H9 (cell line): ENCODE results near the gene FOXM1. TPM values are rescaled to one million over a fixed set of nuclear protein-coding genes. Genes with fewer than 3 reads are reported as not detected.

Experiments used
- DNase-seq: peaks from one replicate; pipeline ENCODE4 v3.0.0-alpha.2; 2017
- H2AFZ ChIP-seq: one replicate; pipeline ENCODE4 v1.6.1; 2013; ENCODE audit warnings: mild to moderate bottlenecking, low read length, control low read depth, moderate library complexity
- H2AK5ac ChIP-seq: 2 replicates; pipeline ENCODE4 v1.6.1; 2013; ENCODE audit warnings: low read length, control low read depth, mixed read lengths; ENCODE audit not compliant: insufficient read length
- H2BK120ac ChIP-seq: one replicate; pipeline ENCODE4 v1.6.1; 2013; ENCODE audit warnings: low read depth, mild to moderate bottlenecking, low read length, control low read depth, inconsistent platforms; ENCODE audit not compliant: poor library complexity, severe bottlenecking
- H2BK12ac ChIP-seq: 2 replicates; pipeline ENCODE4 v1.6.1; 2013; ENCODE audit warnings: low read length, control low read depth, mixed read lengths, low read depth; ENCODE audit not compliant: insufficient read length
- H2BK15ac ChIP-seq: 2 replicates; pipeline ENCODE4 v1.6.1; 2013; ENCODE audit warnings: low read depth, low read length, control low read depth
- H2BK20ac ChIP-seq: one replicate; pipeline ENCODE4 v1.6.1; 2013; ENCODE audit warnings: low read depth, mild to moderate bottlenecking, low read length, control low read depth, inconsistent platforms; ENCODE audit not compliant: poor library complexity, severe bottlenecking
- H2BK5ac ChIP-seq: 2 replicates; pipeline ENCODE4 v1.6.1; 2013; ENCODE audit warnings: low read length, control low read depth, mixed read lengths; ENCODE audit not compliant: insufficient read length
- H3K14ac ChIP-seq: 2 replicates; pipeline ENCODE4 v1.6.1; 2013; ENCODE audit warnings: low read length, control low read depth; ENCODE audit not compliant: insufficient read depth
- H3K18ac ChIP-seq: 2 replicates; pipeline ENCODE4 v1.6.1; 2013; ENCODE audit warnings: low read depth, mild to moderate bottlenecking, mixed read lengths, low read length, control low read depth; ENCODE audit not compliant: insufficient read length
- H3K23ac ChIP-seq: 2 replicates; pipeline ENCODE4 v1.6.1; 2013; ENCODE audit warnings: low read length, control low read depth, mixed read lengths, low read depth; ENCODE audit not compliant: insufficient read length
- H3K23me2 ChIP-seq: 2 replicates; pipeline ENCODE4 v1.6.1; 2013; ENCODE audit warnings: low read depth, mild to moderate bottlenecking, mixed read lengths, low read length, control low read depth; ENCODE audit not compliant: insufficient read length, poor library complexity, severe bottlenecking
- H3K27ac ChIP-seq: 2 replicates; pipeline ENCODE4 v1.5.1; 2013; ENCODE audit warnings: low read length, control low read depth, mixed read lengths, low read depth; ENCODE audit not compliant: insufficient read length
- H3K27me3 ChIP-seq: 2 replicates; pipeline ENCODE4 v1.6.1; 2013; ENCODE audit warnings: low read length, control low read depth, inconsistent platforms; ENCODE audit not compliant: insufficient read depth
- H3K4ac ChIP-seq: 2 replicates; pipeline ENCODE4 v1.6.1; 2013; ENCODE audit warnings: low read depth, mild to moderate bottlenecking, control low read depth, inconsistent platforms, low read length, moderate library complexity
- H3K4me1 ChIP-seq: 2 replicates; pipeline ENCODE4 v1.6.1; 2013; ENCODE audit warnings: low read length, control low read depth, inconsistent platforms; ENCODE audit not compliant: insufficient read depth
- H3K4me2 ChIP-seq: 2 replicates; pipeline ENCODE4 v1.6.1; 2013; ENCODE audit warnings: low read length, control low read depth, mixed read lengths; ENCODE audit not compliant: insufficient read length, insufficient read depth
- H3K56ac ChIP-seq: 2 replicates; pipeline ENCODE4 v1.6.1; 2013; ENCODE audit warnings: low read depth, mild to moderate bottlenecking, mixed read lengths, low read length, control low read depth; ENCODE audit not compliant: insufficient read length
- H3K79me1 ChIP-seq: 2 replicates; pipeline ENCODE4 v1.6.1; 2013; ENCODE audit warnings: low read depth, mild to moderate bottlenecking, moderate library complexity, low read length, control low read depth, inconsistent platforms; ENCODE audit not compliant: insufficient read depth, poor library complexity, severe bottlenecking
- H3K79me2 ChIP-seq: 2 replicates; pipeline ENCODE4 v1.6.1; 2013; ENCODE audit warnings: low read length, control low read depth, inconsistent platforms; ENCODE audit not compliant: insufficient read depth
- H3K9ac ChIP-seq: 2 replicates; pipeline ENCODE4 v1.6.1; 2013; ENCODE audit warnings: low read length, control low read depth, mixed read lengths; ENCODE audit not compliant: insufficient read length; ENCODE audit errors: extremely low read depth
- H3K9me3 ChIP-seq: one replicate; pipeline ENCODE4 v1.6.1; 2013; ENCODE audit warnings: low read depth, low read length, inconsistent platforms; ENCODE audit not compliant: control insufficient read depth
- H3T11ph ChIP-seq: one replicate; pipeline ENCODE4 v1.6.1; 2013; ENCODE audit warnings: mild to moderate bottlenecking, low read length, control low read depth, inconsistent platforms
- H4K20me1 ChIP-seq: one replicate; pipeline ENCODE4 v1.6.1; 2013; ENCODE audit not compliant: control insufficient read depth, insufficient read length, insufficient read depth
- H4K5ac ChIP-seq: 2 replicates; pipeline ENCODE4 v1.6.1; 2013; ENCODE audit warnings: low read depth, mild to moderate bottlenecking, mixed read lengths, low read length, control low read depth; ENCODE audit not compliant: insufficient read length
- H4K8ac ChIP-seq: replicated peaks from 2 replicates; pipeline ENCODE4 v1.6.1; 2013; ENCODE audit warnings: low read length, control low read depth, mixed read lengths, low read depth; ENCODE audit not compliant: insufficient read length
- H4K91ac ChIP-seq: 2 replicates; pipeline ENCODE4 v1.6.1; 2013; ENCODE audit warnings: low read depth, mild to moderate bottlenecking, moderate library complexity, mixed read lengths, low read length, control low read depth; ENCODE audit not compliant: insufficient read length
- H3K27ac Mint-ChIP-seq, 3 experiments: 2 replicates in 2 of 3; 3 replicates in 1 of 3; pipeline ENCODE4 v1.8.0; 2020 to 2021; ENCODE audit warnings: mixed read lengths in 3 of 3, mild to moderate bottlenecking in 1 of 3, moderate library complexity in 1 of 3
- H3K27me3 Mint-ChIP-seq: 2 replicates; pipeline ENCODE4 v1.8.0; 2021; ENCODE audit warnings: low read depth, mild to moderate bottlenecking, moderate library complexity, mixed read lengths
- H3K36me3 Mint-ChIP-seq, 3 experiments: 2 replicates in 2 of 3; 3 replicates in 1 of 3; pipeline ENCODE4 v1.8.0; 2020 to 2021; ENCODE audit warnings: low read depth in 3 of 3, mixed read lengths in 3 of 3; ENCODE audit not compliant: insufficient read depth in 1 of 3
- H3K4me1 Mint-ChIP-seq, 2 experiments: 2 replicates each; pipeline ENCODE4 v1.8.0; 2020; ENCODE audit warnings: mixed read lengths in 2 of 2
- H3K4me3 Mint-ChIP-seq, 2 experiments: 2 replicates in 1 of 2; 3 replicates in 1 of 2; pipeline ENCODE4 v1.8.0; 2020 to 2021; ENCODE audit warnings: mild to moderate bottlenecking in 2 of 2, mixed read lengths in 2 of 2, moderate library complexity in 1 of 2
- H3K9me3 Mint-ChIP-seq, 2 experiments: 2 replicates in 1 of 2; 3 replicates in 1 of 2; pipeline ENCODE4 v1.8.0; 2020; ENCODE audit warnings: mild to moderate bottlenecking in 2 of 2, mixed read lengths in 2 of 2, moderate library complexity in 1 of 2
- CTCF ChIP-seq: fragments of 200-600 bp; sonication (generic); conservative IDR thresholded peaks from 3 replicates; pipeline ENCODE4 v1.8.0; 2021; ENCODE audit warnings: antibody characterized with exemption, mild to moderate bottlenecking
- WGBS: extraction: QIAGEN DNeasy Blood & Tissue Kit; methylation state at CpG from one replicate; pipeline ENCODE4 v1.1.7; 2013; ENCODE audit warnings: missing lambda C conversion rate, low lambda C conversion rate, mixed read lengths; ENCODE audit not compliant: insufficient read length; ENCODE audit errors: extremely low coverage; 5-methylcytosine and 5-hydroxymethylcytosine counted together
- total RNA-seq: library from RNA; stranded (reverse); gene quantifications from 2 replicates; pipeline ENCODE4 v1.2.1, GENCODE V29; 2021

The FOXM1 gene
- total RNA-seq, 1 experiment from 2014 or later = 109 TPM

- no peak overlapping the region for H4K8ac ChIP-seq
- no peaks in the 10 kb centered on the region for H3K79me1 ChIP-seq
- Mint-ChIP-seq H3K4me1 (peaks cover 5 to 17% of the 10 kb centered on the region in 2 experiments; a peak in 3 of 4 replicates), H3K27ac (peak overlapping the region in 2 of 3 experiments; percentile 83 to 88; a peak in 2 of 7 replicates), H3K4me3 (no peak overlapping the region), H3K36me3 (no peaks in the 10 kb centered on the region), H3K27me3 (no peaks in the 10 kb centered on the region), H3K9me3 (no peaks in the 10 kb centered on the region)
- no peak overlapping the region for H2AFZ ChIP-seq
- no peak for DNase-seq
- H3K27ac ChIP-seq = no peak overlapping the region
- H3K79me2 ChIP-seq = no peaks in the 10 kb centered on the region
- H4K5ac ChIP-seq = no peak overlapping the region
- no peak overlapping the region for H2BK15ac ChIP-seq
- H3K4me1 ChIP-seq = no peaks in the 10 kb centered on the region
- H3K27me3 ChIP-seq = no peaks in the 10 kb centered on the region
- no peak for TF ChIP-seq CTCF
- H2BK12ac ChIP-seq = no peak overlapping the region
- no peak overlapping the region for H3K23ac ChIP-seq
- H2BK20ac ChIP-seq = no peak overlapping the region
- no peak overlapping the region for H2AK5ac ChIP-seq
- no peak overlapping the region for H3K4ac ChIP-seq
- no peaks in the 10 kb centered on the region for H4K20me1 ChIP-seq
- H3K9ac ChIP-seq = no peak overlapping the region
- no peak overlapping the region for H4K91ac ChIP-seq
- no peak overlapping the region for H3K18ac ChIP-seq
- no peak overlapping the region for H3K4me2 ChIP-seq
- H2BK120ac ChIP-seq = no peak overlapping the region
- WGBS = no CpG with 5 or more reads among the region's 2 CpGs
- no peak overlapping the region for H3K56ac ChIP-seq
- no peaks in the 10 kb centered on the region for H3K9me3 ChIP-seq
- H3K14ac ChIP-seq = no peak overlapping the region
- no peak overlapping the region for H3T11ph ChIP-seq
- H2BK5ac ChIP-seq = no peak overlapping the region
- H3K23me2 ChIP-seq = no peaks in the 10 kb centered on the region
These were observed 27.3 kb upstream of the FOXM1 start for GRCh38 chr12:2904260-2904659.
